Endothelial cell of umbilical vein (primary cell): ENCODE data around the gene BAAT. TPM values are rescaled to one million over a fixed set of nuclear protein-coding genes. Genes with fewer than 3 reads are reported as not detected.
A peak's percentile ranks its signal among the peaks of the same experiment; 100 is the strongest.

Source experiments
- BruUV-seq: library from RNA; stranded (reverse); fragments of 400-500 nt; replicated peaks from 2 replicates; lab custom pipeline; 2021; lab: Mats Ljungman, UMichigan
- CTCF ChIA-PET: fragments of 300-600, 350-600 bp; sonication (Branson Sonifier 250); formaldehyde crosslinking; loops from one replicate; lab custom pipeline; 2021; ENCODE audit warnings: antibody characterized with exemption, inconsistent platforms; lab: Charles Lee
- POLR2A ChIA-PET: fragments of 300-600, 350-600 bp; sonication (Branson Sonifier 250); formaldehyde crosslinking; loops from one replicate; lab custom pipeline; 2021; ENCODE audit warnings: antibody characterized with exemption, inconsistent platforms; lab: Charles Lee
- DNase-seq: peaks from one replicate; pipeline ENCODE4 v3.0.0-alpha.2; 2011; ENCODE audit warnings: low read depth, low spot score
- FAIRE-seq: peaks from 2 replicates; lab custom pipeline; 2011; peaks lifted over from hg19 to GRCh38; lab: Jason Lieb, UNC
- H2AFZ ChIP-seq: 2 replicates; pipeline ENCODE4 v1.6.0; 2012; ENCODE audit warnings: low read depth, low read length, control low read depth, inconsistent platforms
- H3K27ac ChIP-seq: 2 replicates; pipeline ENCODE4 v1.5.1; 2011; ENCODE audit warnings: low read depth, mild to moderate bottlenecking, control low read depth, low read length, moderate library complexity; ENCODE audit not compliant: insufficient read depth
- H3K27me3 ChIP-seq, 2 experiments: 2 replicates each; pipeline versions ENCODE4 v1.6.0 to v1.6.1; 2011; ENCODE audit warnings: low read length in 2 of 2, mixed read lengths in 1 of 2; ENCODE audit not compliant: control insufficient read depth in 2 of 2, insufficient read depth in 2 of 2
- H3K36me3 ChIP-seq, 2 experiments: 2 replicates in 1 of 2; 3 replicates in 1 of 2; pipeline ENCODE4 v1.5.1; 2011; ENCODE audit warnings: low read length in 2 of 2, mild to moderate bottlenecking in 1 of 2, moderate library complexity in 1 of 2; ENCODE audit not compliant: control insufficient read depth in 2 of 2, insufficient read depth in 2 of 2; ENCODE audit errors: extremely low read depth in 1 of 2
- H3K4me1 ChIP-seq: 3 replicates; pipeline ENCODE4 v1.5.1; 2011; ENCODE audit warnings: mild to moderate bottlenecking, low read length; ENCODE audit not compliant: control insufficient read depth, insufficient read depth; ENCODE audit errors: extremely low read depth
- H3K4me2 ChIP-seq: 2 replicates; pipeline ENCODE4 v1.6.1; 2011; ENCODE audit warnings: low read length, control low read depth, mixed read lengths; ENCODE audit not compliant: insufficient read depth
- H3K4me3 ChIP-seq, 3 experiments: fragments of 200-600 bp in 1 of 3; sonication (generic), shearing (Covaris generic) in 1 of 3; replicated peaks in 1 of 3; 2 replicates each; pipeline ENCODE4 v1.5.1; 2011 to 2016; ENCODE audit warnings: control low read depth in 3 of 3, low read length in 3 of 3, mild to moderate bottlenecking in 2 of 3, inconsistent platforms in 1 of 3, low read depth in 1 of 3, moderate library complexity in 1 of 3; ENCODE audit not compliant: insufficient read depth in 1 of 3
- H3K79me2 ChIP-seq: 2 replicates; pipeline ENCODE4 v1.6.0; 2012; ENCODE audit warnings: low read length, inconsistent platforms; ENCODE audit not compliant: control insufficient read depth, insufficient read depth
- H3K9ac ChIP-seq: replicated peaks from 2 replicates; pipeline ENCODE3; 2011; ENCODE audit warnings: low read length, control low read depth; ENCODE audit not compliant: insufficient read depth; ENCODE audit errors: extremely low read depth
- H3K9me1 ChIP-seq: replicated peaks from 3 replicates; pipeline ENCODE4 v1.6.0; 2011; ENCODE audit warnings: mild to moderate bottlenecking, low read length; ENCODE audit not compliant: control insufficient read depth, insufficient read depth; ENCODE audit errors: extremely low read depth
- H3K9me3 ChIP-seq: replicated peaks from 2 replicates; pipeline ENCODE4 v1.5.1; 2012; ENCODE audit warnings: low read length, inconsistent platforms; ENCODE audit not compliant: control insufficient read depth, insufficient read depth
- H4K20me1 ChIP-seq: replicated peaks from 2 replicates; pipeline ENCODE3; 2011; ENCODE audit warnings: mild to moderate bottlenecking, low read length; ENCODE audit not compliant: control insufficient read depth, insufficient read depth; ENCODE audit errors: extremely low read depth
- EZH2 ChIP-seq: IDR thresholded peaks from 2 replicates; pipeline ENCODE4 v1.6.1; 2012; ENCODE audit warnings: borderline replicate concordance, low read depth, mild to moderate bottlenecking, moderate library complexity, low read length, inconsistent platforms; ENCODE audit not compliant: severe bottlenecking
- FOS ChIP-seq: IDR thresholded peaks from 2 replicates; pipeline ENCODE4 v1.6.1; 2011; ENCODE audit warnings: mild to moderate bottlenecking, low read length, moderate library complexity, borderline replicate concordance; ENCODE audit not compliant: insufficient read depth
- GATA2 ChIP-seq: IDR thresholded peaks from 2 replicates; pipeline ENCODE4 v1.7.0; 2011; ENCODE audit warnings: low read depth, mild to moderate bottlenecking, moderate library complexity, mixed read lengths, low read length; ENCODE audit not compliant: insufficient read length, insufficient read depth
- JUN ChIP-seq: IDR thresholded peaks from 2 replicates; pipeline ENCODE4 v1.6.1; 2011; ENCODE audit warnings: borderline replicate concordance, low read depth; ENCODE audit not compliant: insufficient read length, insufficient read depth
- MYC ChIP-seq: IDR thresholded peaks from one replicate; pipeline ENCODE4 v1.6.1; 2011; ENCODE audit warnings: mild to moderate bottlenecking, low read depth, low read length
- POLR2A ChIP-seq: IDR thresholded peaks from 2 replicates; pipeline ENCODE4 v1.6.1; 2012; ENCODE audit warnings: low read depth, mild to moderate bottlenecking, control low read depth, low read length
- POLR2AphosphoS5 ChIP-seq: IDR thresholded peaks from 2 replicates; pipeline ENCODE4 v1.6.1; 2012; ENCODE audit warnings: low read depth, mild to moderate bottlenecking, control low read depth, low read length, moderate library complexity; ENCODE audit not compliant: insufficient read depth
- dilution Hi-C: fragments of 300-500 bp; cut with MboI; formaldehyde crosslinking; loops from one replicate; pipeline ENCODE4 v1.15.0; 2019; ENCODE audit warnings: low sequenced_read_pairs; ENCODE audit not compliant: extremely low pct_ligation_motif_present
- intact Hi-C: fragments of 100-400 bp; cut with micrococcal nuclease; formaldehyde crosslinking; loops from one replicate; pipeline ENCODE4 v1.10.0; 2022
- polyA plus RNA-seq, 4 experiments: library from polyadenylated mRNA; depleted of rRNA in 3 of 4; stranded (reverse) in 3 of 4; unstranded in 1 of 4; fragments of >200 nt; gene quantifications; 2 replicates each; pipeline versions ENCODE4 v1.2.1 to v1.2.3, GENCODE V29; 2011 to 2012; ENCODE audit warnings: missing spikeins in 1 of 4
- total RNA-seq: library from RNA; stranded (reverse); gene quantifications from 2 replicates; pipeline ENCODE4 v1.2.3, GENCODE V29; 2021
- TF ChIP-seq, protein P1 (sequence below): IDR thresholded peaks from 2 replicates; pipeline ENCODE4 v1.6.1; 2011; ENCODE audit not compliant: insufficient read depth, insufficient read length
- TF ChIP-seq, protein P2 (sequence below), 2 donors: IDR thresholded peaks; 1 replicate in 1 of 2; 2 replicates in 1 of 2; pipeline ENCODE4 v1.5.1; 2011; ENCODE audit warnings: low read length in 2 of 2, mild to moderate bottlenecking in 2 of 2, moderate library complexity in 2 of 2, control low read depth in 1 of 2, inconsistent platforms in 1 of 2, low read depth in 1 of 2; ENCODE audit not compliant: insufficient read depth in 1 of 2; ENCODE audit errors: extremely low read depth in 1 of 2

The BAAT gene
- total and polyA plus RNA-seq, 2 donors (not counting 3 experiments of a cell fraction or from before 2014, with no cell fraction given) = 0.01 TPM; not detected in 1

- POLR2A ChIA-PET = no interaction called here
These were observed 34.0 kb upstream of the BAAT start for GRCh38 chr9:101418518-101419430.

GRCh38 chr9:101417977-101418376 is 33.2 kb upstream of the BAAT start:
- no peaks in the 10 kb centered on the region for H4K20me1 ChIP-seq
- H3K9ac ChIP-seq = no peak overlapping the region
- no peak overlapping the region for H3K27ac ChIP-seq
- intact Hi-C loops (no loop called here), dilution Hi-C loops (no loop called here)
- CTCF ChIA-PET = no interaction called here
- H3K4me1 ChIP-seq = no peaks in the 10 kb centered on the region
- H3K79me2 ChIP-seq = no peaks in the 10 kb centered on the region
- H3K4me3 ChIP-seq = no peak overlapping the region
- POLR2A ChIA-PET = no interaction called here
- no peaks in the 10 kb centered on the region for H3K27me3 ChIP-seq
- no peaks in the 10 kb centered on the region for H3K9me1 ChIP-seq
- no peak overlapping the region for H3K4me2 ChIP-seq
- DNase-seq = no peak
- no peaks in the 10 kb centered on the region for H3K36me3 ChIP-seq
- no peak for FAIRE-seq
- no TSS peak for BruUV-seq
- H3K9me3 ChIP-seq = no peaks in the 10 kb centered on the region
- TF ChIP-seq FOS (no peak), POLR2AphosphoS5 (no peak), POLR2A (no peak), MYC (no peak), GATA2 (no peak), EZH2 (no peak), JUN (no peak)
- TF ChIP-seq, protein P1, sequence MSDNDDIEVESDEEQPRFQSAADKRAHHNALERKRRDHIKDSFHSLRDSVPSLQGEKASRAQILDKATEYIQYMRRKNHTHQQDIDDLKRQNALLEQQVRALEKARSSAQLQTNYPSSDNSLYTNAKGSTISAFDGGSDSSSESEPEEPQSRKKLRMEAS = no peak
- TF ChIP-seq, protein P2, sequence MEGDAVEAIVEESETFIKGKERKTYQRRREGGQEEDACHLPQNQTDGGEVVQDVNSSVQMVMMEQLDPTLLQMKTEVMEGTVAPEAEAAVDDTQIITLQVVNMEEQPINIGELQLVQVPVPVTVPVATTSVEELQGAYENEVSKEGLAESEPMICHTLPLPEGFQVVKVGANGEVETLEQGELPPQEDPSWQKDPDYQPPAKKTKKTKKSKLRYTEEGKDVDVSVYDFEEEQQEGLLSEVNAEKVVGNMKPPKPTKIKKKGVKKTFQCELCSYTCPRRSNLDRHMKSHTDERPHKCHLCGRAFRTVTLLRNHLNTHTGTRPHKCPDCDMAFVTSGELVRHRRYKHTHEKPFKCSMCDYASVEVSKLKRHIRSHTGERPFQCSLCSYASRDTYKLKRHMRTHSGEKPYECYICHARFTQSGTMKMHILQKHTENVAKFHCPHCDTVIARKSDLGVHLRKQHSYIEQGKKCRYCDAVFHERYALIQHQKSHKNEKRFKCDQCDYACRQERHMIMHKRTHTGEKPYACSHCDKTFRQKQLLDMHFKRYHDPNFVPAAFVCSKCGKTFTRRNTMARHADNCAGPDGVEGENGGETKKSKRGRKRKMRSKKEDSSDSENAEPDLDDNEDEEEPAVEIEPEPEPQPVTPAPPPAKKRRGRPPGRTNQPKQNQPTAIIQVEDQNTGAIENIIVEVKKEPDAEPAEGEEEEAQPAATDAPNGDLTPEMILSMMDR (IDR thresholded peaks at IDR 0.05; ENCODE audit: extremely low read depth in 1 of 2, insufficient read depth in 1 of 2, low read depth in 1 of 2, low read length in 2 of 2) = no peak
- H2AFZ ChIP-seq = no peak overlapping the region

More at GRCh38 chr9:101418518-101419430, 34.0 kb upstream of the BAAT start:
- BruUV-seq = no TSS peak
- H3K9me1 ChIP-seq = no peaks in the 10 kb centered on the region
- H3K36me3 ChIP-seq = no peaks in the 10 kb centered on the region
- no peak overlapping the region for H3K4me3 ChIP-seq
- H3K4me1 ChIP-seq = no peaks in the 10 kb centered on the region
- dilution Hi-C loops = no loop called here
- FAIRE-seq = no peak
- no peaks in the 10 kb centered on the region for H4K20me1 ChIP-seq
- H2AFZ ChIP-seq = no peak overlapping the region
- no peaks in the 10 kb centered on the region for H3K27me3 ChIP-seq
- no peaks in the 10 kb centered on the region for H3K9me3 ChIP-seq
- no peak overlapping the region for H3K4me2 ChIP-seq
- H3K9ac ChIP-seq = no peak overlapping the region
- no peak for DNase-seq
- CTCF ChIA-PET = interaction anchor here (0.7 kb wide), 1 partner anchor 111 kb away, joined by 3 read pairs; no protein-coding TSS in a partner anchor
- H3K27ac ChIP-seq = no peak overlapping the region
- H3K79me2 ChIP-seq = no peaks in the 10 kb centered on the region
- intact Hi-C loops = no loop called here
- TF ChIP-seq POLR2AphosphoS5 = no peak
- TF ChIP-seq FOS = peak; percentile 55
